Bronchial epithelial cell (primary cell): ENCODE results near the gene VPS29. TPM values are rescaled to one million over a fixed set of nuclear protein-coding genes. Genes with fewer than 3 reads are reported as not detected.
"Not testable (repeated sequence)": the region's sequence is repeated elsewhere in the genome, so short reads cannot be mapped to it uniquely, and the experiment has no call there.

Experiments used
- DNase-seq: peaks from one replicate; pipeline ENCODE4 v3.0.0-alpha.2; 2010; ENCODE audit warnings: low read depth
- FAIRE-seq: peaks from 2 replicates; lab custom pipeline; 2011; peaks lifted over from hg19 to GRCh38; lab: Jason Lieb, UNC
- H3K27me3 ChIP-seq: 2 replicates; pipeline ENCODE4 v1.5.1; 2011; ENCODE audit warnings: low read length; ENCODE audit not compliant: control insufficient read depth, insufficient read depth
- H3K36me3 ChIP-seq: 2 replicates; pipeline ENCODE4 v1.5.1; 2011; ENCODE audit warnings: low read length; ENCODE audit not compliant: control insufficient read depth, insufficient read depth
- H3K4me3 ChIP-seq: 2 replicates; pipeline ENCODE4 v1.5.1; 2011; ENCODE audit warnings: mild to moderate bottlenecking, low read depth, low read length, control low read depth
- total RNA-seq: library from RNA; depleted of rRNA; stranded (reverse); fragments of >200 nt; gene quantifications from 2 replicates; pipeline ENCODE4 v1.2.1, GENCODE V29; 2014
- TF ChIP-seq, protein P1 (sequence below): IDR thresholded peaks from 2 replicates; pipeline ENCODE4 v1.5.1; 2011; ENCODE audit warnings: mild to moderate bottlenecking, moderate library complexity, low read length, control low read depth, inconsistent platforms; ENCODE audit not compliant: insufficient read depth, severe bottlenecking

Gene VPS29
- total RNA-seq, 1 donor from 2014 or later = 55.3 TPM

DNA sequence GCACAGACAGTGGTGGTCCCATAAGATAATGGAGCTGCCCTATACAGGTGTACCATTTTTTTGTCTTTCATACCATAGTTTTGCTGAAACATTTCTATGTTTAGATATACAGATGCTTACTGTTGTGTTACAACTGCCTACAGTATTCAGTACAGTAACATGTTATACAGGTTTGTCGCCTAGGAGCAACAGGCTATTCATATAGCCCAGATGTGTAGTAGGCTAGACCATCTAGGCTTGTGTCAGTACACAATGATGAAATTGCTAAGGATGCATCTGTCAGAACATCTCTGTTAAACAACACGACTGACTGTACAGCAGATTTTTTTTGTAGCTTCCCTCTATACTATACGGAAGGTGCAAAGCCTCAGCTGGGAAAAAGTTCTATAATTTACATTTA, 30.7 kb upstream of the VPS29 start:
- no peaks in the 10 kb centered on the region for H3K27me3 ChIP-seq
- H3K36me3 ChIP-seq = peaks cover 6% of the 10 kb centered on the region
- DNase-seq (no peak), FAIRE-seq (no peak)
- H3K4me3 ChIP-seq = no peak overlapping the region
- TF ChIP-seq, protein P1, sequence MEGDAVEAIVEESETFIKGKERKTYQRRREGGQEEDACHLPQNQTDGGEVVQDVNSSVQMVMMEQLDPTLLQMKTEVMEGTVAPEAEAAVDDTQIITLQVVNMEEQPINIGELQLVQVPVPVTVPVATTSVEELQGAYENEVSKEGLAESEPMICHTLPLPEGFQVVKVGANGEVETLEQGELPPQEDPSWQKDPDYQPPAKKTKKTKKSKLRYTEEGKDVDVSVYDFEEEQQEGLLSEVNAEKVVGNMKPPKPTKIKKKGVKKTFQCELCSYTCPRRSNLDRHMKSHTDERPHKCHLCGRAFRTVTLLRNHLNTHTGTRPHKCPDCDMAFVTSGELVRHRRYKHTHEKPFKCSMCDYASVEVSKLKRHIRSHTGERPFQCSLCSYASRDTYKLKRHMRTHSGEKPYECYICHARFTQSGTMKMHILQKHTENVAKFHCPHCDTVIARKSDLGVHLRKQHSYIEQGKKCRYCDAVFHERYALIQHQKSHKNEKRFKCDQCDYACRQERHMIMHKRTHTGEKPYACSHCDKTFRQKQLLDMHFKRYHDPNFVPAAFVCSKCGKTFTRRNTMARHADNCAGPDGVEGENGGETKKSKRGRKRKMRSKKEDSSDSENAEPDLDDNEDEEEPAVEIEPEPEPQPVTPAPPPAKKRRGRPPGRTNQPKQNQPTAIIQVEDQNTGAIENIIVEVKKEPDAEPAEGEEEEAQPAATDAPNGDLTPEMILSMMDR = no peak

DNA sequence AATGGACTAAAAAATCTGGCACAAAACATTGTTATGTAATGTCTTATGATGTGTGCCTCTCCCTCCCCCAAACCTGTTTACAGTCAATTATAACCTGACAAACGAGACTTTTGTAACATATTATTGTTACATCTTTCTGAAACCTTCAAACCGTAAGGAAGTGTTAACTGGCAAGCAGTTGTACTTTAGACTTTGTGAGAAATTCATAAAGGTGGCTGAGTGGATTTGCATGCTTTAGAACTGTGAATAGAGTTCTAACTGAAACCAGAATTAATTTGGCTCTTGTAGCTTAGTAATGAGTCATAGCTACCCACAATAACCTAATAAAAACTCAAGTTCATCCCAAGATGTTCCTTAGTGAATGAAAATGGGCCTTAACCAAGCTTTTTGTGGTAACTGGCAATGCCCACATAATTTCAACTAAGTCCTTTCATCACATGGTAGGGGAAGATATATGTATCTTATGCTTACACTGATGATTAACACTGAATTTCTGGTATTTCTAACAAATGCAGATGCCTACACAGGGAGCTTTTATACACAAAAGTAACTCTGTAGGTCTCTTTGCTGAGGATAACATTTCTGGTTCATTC, 29.9 kb upstream of the VPS29 start:
- Histone ChIP-seq H3K27me3 (no peaks in the 10 kb centered on the region), H3K4me3 (no peak overlapping the region), H3K36me3 (peaks cover 6% of the 10 kb centered on the region)
- FAIRE-seq (no peak), DNase-seq (peak; percentile 18)
- TF ChIP-seq, protein P1 = no peak

DNA sequence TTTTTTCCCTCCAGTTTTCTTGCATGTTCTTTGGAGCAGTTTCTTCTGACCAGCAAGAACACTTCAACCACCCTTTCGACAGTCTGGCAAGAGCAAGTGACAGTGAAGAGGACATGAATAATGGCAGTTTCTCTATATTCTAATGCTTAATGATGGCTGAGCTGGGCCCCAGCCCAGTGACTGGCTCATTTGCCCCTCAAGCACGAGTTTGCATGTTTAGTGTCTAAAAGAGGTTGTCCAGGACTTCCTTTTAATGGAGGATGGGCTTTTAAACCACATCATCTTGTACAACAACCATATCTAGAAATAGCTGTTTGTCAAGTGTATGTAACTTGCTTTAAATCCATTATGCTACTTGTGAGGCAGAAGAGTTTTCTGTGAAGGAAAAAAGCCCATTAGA, 28.6 kb upstream of the VPS29 start:
- peaks cover 2% of the 10 kb centered on the region for H3K36me3 ChIP-seq
- FAIRE-seq (no peak), DNase-seq (no peak)
- H3K27me3 ChIP-seq = no peaks in the 10 kb centered on the region
- H3K4me3 ChIP-seq = no peak overlapping the region
- TF ChIP-seq, protein P1 = no peak

DNA sequence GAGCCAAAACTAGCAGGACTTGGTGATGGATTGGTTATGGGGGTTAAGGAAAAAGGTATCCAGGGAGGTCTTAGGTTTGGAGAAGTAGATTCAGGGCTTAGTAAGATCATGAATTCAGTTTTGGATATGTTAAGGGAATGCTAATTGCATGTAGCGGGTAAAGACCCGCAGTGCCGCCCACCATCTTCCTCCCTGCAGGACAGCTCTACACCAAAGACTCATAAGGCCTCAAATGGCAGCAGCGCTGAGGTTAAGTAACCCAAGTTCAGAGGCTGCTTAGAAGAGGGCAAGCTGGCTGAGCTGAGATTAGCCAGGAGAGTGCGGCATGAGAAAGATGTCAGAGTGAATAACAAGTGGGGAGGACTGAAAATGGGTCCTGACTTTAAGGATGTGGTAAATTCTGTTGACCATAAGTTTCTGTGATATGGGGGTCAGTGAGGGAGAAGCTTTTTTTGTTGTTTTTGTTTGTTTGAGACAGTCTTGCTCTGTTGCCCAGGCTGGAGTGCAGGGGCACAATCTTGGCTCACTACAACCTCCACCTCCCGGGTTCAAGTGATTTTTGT, 26.4 kb upstream of the VPS29 start:
- TF ChIP-seq, protein P1 = no peak
- no peak for DNase-seq
- no peak overlapping the region for H3K4me3 ChIP-seq
- FAIRE-seq = no peak
- H3K27me3 ChIP-seq = no peaks in the 10 kb centered on the region
- peaks cover 2% of the 10 kb centered on the region for H3K36me3 ChIP-seq

DNA sequence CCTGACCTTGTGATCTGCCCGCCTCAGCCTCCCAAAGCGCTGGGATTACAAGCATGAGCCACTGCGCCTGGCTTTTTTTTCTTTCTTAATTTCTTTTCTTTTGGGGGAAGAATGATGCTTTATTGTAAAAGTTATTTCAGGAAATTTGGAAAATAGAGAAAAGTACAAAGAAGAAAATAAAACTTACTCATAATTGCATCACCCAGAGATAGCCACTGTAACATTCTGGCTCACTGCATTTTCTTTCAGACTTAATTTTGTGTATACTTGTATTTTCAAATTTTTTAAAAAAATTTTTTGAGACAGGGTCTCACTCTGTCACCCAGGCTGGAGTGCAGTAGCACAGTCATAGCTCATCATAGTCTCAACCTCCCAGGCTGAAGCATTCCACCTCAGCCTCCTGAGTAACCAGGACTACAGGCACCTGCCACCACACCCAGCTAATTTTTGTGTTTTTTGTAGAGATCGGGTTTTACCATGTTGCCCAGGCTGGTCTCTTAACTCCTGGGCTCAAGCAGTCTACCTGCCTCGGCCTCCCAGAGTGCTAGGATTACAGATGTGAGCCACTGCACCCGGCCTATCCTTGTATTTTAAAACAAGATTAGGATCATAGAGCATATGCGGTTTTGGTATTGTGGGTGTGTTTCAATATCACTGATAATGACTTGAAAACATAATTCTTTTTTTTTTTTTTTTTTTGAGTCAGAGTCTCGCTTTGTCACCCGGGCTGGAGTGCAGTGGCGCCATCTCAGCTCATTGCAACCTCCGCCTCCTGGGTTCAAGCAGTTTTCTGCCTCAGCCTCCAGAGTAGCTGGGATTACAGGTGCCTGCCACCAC, 19.2 kb upstream of the VPS29 start:
- not testable (repeated sequence) for DNase-seq, FAIRE-seq, H3K27me3 ChIP-seq, H3K36me3 ChIP-seq, H3K4me3 ChIP-seq

DNA sequence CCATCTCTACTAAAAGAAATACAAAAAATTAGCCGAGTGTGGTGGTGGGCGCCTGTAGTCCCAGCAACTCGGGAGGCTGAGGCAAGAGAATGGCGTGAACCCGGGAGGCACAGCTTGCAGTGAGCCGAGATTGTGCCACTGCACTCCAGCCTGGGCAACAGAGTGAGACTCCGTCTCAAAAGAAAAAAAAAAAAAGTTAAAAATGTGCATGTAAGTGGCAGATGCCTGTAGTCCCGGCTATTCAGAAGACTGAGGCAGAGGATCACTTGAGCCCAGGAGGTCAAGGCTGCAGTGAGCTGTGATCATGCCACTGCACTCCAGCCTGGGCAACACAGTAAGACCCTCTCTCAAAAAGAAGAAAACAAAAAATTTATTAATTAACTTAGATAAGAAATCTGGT, 16.1 kb upstream of the VPS29 start:
- H3K4me3 ChIP-seq, H3K27me3 ChIP-seq, DNase-seq, FAIRE-seq, H3K36me3 ChIP-seq: not testable (repeated sequence)
